GM20431 (cell line): ENCODE results near the gene EIF4G1.

ENCODE experiments used
- in situ Hi-C: fragments of 300-500 bp; cut with MseI, MboI; formaldehyde crosslinking; loops from one replicate; pipeline ENCODE4 v1.15.0; 2020; ENCODE audit warnings: low sequenced_read_pairs; ENCODE audit not compliant: unreplicated experiment

EIF4G1 gene

DNA sequence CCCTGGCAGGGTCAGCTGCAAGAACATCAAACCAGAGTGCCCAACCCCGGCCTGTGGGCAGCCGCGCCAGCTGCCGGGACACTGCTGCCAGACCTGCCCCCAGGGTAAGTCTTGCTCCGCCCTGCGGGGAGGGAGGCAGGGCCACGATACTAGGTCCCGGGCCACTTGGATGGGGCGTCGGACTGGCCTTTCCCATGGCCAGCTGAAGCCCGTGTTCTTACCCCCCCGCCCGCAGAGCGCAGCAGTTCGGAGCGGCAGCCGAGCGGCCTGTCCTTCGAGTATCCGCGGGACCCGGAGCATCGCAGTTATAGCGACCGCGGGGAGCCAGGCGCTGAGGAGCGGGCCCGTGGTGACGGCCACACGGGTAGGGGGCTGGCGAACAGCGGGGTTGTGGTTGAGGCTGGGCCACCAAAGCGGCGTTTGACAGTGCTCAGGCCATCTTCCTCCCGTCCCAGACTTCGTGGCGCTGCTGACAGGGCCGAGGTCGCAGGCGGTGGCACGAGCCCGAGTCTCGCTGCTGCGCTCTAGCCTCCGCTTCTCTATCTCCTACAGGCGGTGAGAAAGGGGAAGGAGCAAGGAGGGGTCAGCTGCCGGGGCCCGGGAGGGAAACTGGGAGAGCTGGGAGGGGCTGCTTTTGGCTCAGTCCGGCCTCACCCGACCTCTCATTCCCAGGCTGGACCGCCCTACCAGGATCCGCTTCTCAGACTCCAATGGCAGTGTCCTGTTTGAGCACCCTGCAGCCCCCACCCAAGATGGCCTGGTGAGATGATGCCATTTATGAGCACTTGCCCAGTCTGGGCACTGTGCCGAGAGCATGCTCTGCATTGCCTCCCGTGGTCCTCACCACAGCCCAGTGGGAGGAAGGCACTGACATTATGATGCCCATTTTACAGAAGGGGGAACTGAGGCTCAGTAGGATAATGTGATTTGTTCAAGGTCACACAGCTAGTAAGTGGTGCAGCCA, 67.1 kb downstream of the EIF4G1 start:
- in situ Hi-C loops, result no loop called here

DNA sequence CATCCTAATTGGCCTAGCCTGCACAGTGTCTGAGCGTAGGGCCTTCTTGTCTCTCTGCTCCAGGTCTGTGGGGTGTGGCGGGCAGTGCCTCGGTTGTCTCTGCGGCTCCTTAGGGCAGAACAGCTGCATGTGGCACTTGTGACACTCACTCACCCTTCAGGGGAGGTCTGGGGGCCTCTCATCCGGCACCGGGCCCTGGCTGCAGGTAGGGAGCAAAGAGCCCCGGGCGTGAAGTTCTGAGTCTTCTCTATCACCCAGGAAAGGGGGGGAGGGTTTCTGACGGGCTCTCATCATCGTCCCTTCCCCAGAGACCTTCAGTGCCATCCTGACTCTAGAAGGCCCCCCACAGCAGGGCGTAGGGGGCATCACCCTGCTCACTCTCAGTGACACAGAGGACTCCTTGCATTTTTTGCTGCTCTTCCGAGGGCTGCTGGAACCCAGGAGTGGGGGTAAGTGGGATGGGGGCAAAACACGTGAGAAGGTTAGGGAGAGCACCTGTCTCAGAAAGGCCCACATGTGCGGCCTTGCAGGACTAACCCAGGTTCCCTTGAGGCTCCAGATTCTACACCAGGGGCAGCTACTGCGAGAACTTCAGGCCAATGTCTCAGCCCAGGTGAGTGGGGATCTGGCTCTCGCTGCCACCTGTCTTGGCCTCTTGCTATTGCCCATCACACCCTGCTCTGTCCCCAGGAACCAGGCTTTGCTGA, 68.1 kb downstream of the EIF4G1 start:
- in situ Hi-C loops, result no loop called here

DNA sequence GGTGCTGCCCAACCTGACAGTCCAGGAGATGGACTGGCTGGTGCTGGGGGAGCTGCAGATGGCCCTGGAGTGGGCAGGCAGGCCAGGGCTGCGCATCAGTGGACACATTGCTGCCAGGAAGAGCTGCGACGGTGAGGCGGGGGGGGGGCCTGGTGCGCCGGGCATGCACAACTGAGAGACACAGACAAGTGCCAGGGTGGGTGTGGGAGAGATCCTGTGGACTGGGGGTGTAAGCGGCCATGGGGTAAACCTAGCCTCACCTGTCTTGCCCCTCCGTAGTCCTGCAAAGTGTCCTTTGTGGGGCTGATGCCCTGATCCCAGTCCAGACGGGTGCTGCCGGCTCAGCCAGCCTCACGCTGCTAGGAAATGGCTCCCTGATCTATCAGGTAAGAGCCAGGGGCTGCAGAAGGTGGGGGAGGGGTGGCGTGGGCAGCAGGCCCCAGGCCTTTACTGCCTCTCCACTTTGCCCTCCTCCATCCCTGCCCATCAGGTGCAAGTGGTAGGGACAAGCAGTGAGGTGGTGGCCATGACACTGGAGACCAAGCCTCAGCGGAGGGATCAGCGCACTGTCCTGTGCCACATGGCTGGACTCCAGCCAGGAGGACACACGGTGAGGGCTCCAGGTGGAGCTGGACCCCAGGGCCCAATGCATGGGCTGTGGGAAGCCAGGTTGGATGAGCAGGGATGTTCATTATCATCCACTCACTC, 68.8 kb downstream of the EIF4G1 start:
- in situ Hi-C loops, result no loop called here

DNA sequence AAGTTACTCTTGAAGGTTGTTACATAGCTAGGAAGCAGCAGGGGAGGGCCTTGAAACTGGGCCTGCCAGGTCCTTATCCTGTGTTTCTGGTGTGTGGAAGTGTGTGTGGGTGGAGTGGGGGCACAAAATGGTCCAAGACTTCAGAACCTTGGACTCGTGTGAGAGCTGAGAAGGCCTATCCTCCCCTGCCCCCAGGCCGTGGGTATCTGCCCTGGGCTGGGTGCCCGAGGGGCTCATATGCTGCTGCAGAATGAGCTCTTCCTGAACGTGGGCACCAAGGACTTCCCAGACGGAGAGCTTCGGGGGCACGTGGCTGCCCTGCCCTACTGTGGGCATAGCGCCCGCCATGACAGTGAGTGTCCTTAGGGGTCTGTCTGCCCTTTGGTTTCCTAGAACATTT, 69.9 kb downstream of the EIF4G1 start:
- in situ Hi-C loops, result no loop called here
